GOT3 (cell line): ENCODE results near the gene EPB41L4A.
"Not testable (repeated sequence)": the region's sequence is repeated elsewhere in the genome, so short reads cannot be mapped to it uniquely, and the experiment has no call there.

Experiments
- DNase-seq: peaks from one replicate; lab custom pipeline; 2025; ENCODE audit warnings: mixed read lengths; lab: John Stamatoyannopoulos, UW

The EPB41L4A gene

GRCh38 chr5:112397690-112398089, 21.4 kb downstream of the EPB41L4A start:
- DNase-seq = no peak

DNA sequence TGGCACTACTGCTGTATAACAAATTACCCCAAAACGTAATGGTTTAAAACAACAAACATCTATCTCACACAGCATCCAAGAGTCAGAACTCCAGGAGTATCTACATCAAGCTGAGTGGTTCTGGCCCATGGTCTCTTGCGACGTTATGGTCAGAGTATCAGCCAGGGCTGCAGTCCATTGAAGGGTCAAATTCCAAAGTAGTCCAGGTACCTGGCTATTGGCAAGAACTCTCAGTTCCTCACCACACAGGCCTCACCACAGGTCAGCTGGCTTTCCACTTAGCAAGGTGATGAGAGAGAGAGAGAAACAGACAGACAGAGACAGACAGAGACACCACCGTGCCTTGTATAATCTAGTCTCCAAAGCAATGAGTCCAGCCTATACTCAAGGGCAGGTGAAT, 22.6 kb downstream of the EPB41L4A start:
- DNase-seq = no peak

GRCh38 chr5:112395299-112395698, 23.8 kb downstream of the EPB41L4A start:
- DNase-seq = not testable (repeated sequence)

DNA sequence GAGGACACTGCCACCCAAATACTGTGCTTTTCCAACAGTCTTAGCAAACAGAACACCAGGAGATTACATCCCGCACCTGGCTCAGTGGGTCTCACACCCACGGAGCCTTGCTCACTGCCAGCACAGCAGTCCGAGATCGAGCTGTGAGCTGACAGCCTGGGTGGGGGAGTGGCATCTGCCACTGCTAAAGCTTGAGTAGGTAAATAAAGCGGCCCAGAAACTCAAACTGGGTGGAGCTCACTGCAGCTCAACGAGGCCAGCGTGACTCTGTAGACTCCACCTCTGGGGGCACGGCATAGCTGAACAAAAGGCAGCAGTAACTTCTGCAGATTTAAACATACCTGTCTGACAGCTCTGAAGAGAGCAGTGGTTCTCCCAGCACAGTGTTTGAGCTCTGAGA, 28.8 kb downstream of the EPB41L4A start:
- DNase-seq = no peak

DNA sequence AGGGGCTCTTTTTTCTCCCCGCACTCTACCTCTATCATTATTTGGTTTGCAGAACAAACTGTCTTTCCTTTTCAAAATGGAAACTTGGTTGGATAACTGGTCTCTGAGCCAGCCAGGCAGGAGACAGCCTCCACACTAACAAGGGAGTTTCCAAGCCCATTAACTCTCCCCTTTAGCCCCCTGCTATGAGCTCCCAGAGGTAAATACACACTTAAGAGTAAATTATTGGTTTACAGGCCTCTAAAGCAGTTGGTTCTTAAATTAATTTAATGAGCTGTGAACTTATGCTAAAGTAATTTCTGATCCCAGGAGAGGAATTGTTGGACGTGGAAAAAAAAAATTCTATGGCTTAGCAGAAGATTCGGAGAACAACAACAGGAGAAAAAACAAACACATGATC, 30.3 kb downstream of the EPB41L4A start:
- DNase-seq = no peak

GRCh38 chr5:112388074-112388473, 31.0 kb downstream of the EPB41L4A start:
- DNase-seq = no peak

DNA sequence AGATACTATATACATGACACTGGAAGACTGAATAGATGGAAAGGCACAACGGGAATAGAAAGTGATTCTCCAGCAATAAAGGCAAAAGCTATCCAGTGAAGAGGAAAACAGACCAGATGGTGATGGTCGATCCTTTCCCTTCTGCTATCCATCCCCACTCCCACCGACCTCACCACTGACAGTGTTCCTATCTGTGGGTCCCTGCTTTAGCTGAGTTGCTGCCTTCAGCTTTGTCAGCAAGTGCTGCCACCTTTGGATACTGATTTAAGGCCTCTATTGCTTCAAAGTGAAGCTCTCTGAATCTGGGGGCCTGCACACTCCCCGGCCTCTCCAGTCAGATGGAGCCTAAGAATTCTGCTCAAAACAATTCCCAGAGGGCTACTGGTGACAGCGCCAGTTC, 32.3 kb downstream of the EPB41L4A start:
- DNase-seq = no peak

DNA sequence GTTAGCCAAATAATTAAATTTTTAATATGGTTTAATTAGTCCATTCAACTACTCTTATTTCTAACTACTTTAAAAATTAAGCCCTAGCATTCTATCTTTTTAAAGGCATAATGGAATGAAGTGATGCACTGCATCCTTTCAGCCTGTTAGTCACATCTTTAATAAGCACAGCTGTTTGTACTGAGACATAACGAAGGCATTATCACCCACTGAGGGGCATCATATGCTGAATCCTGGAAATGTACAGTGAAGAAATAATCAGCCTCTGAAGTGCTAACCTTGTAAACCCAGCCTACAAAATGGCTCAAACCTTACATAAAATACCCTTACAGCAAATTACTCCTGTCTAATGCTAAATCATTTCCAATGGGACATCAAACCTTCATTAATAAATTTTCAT, 33.1 kb downstream of the EPB41L4A start:
- no peak for DNase-seq

DNA sequence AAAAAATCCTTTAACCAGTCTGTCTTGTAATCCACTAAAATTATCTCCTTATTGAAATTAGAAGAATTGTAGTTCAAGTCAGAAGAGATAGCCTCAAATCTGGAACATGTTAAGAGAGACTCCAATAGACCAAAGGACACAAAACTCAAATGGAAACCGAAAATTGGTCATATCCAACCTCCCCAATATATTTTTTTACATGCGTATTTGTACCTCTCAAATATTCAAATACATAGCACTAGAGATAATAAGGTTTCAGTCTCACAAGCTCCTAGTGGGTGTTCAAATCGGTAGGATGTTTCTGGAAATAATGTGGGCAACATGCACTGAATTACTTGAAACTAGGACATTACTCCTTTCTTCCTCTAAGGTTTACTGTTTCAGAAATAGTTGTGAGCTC, 33.5 kb downstream of the EPB41L4A start:
- no peak for DNase-seq

DNA sequence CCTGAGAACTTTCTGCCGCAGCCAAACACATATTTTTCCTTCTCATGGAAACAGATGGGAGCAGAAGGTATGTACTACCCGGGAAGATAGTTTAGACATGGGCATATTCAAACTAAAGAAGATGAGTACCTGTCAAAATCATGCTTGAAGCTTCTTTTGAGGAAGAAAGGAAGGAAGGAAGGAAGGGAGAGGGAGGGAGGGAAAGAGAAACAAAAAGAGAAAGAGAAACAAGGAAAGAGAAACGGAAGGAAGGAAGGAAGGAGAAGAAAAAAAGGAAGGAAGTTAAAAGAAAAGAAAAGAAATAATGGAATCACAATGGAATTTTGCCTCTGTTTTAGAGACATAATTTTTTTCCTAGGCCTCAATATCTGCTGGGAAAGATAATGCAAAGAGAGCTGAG, 34.6 kb downstream of the EPB41L4A start:
- no peak for DNase-seq

GRCh38 chr5:112382886-112383285, 36.2 kb downstream of the EPB41L4A start:
- DNase-seq = no peak

- DNase-seq = no peak
Observed at GRCh38 chr5:112381521-112381920, 37.6 kb downstream of the EPB41L4A start.

GRCh38 chr5:112379542-112380325, 39.3 kb downstream of the EPB41L4A start:
- DNase-seq = no peak

DNA sequence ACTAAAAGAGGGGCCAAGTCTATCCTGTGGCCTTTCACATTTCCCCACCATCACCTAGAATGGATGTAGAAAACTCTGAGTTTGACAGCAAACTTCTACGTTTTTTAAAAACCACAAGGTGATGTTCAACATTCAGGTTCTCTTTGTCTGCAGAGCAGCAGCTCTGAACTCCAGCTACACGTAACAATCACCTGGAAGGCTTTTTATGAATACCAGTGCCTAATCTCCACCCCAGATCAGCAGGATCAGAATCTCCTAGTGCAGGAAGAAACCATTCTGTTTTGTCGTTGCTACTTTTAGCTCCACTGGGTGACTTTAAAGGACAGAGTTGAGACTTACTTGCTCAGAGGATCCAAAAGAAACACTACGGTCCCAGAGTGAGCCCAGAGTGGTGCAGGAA, 44.3 kb downstream of the EPB41L4A start:
- no peak for DNase-seq

DNA sequence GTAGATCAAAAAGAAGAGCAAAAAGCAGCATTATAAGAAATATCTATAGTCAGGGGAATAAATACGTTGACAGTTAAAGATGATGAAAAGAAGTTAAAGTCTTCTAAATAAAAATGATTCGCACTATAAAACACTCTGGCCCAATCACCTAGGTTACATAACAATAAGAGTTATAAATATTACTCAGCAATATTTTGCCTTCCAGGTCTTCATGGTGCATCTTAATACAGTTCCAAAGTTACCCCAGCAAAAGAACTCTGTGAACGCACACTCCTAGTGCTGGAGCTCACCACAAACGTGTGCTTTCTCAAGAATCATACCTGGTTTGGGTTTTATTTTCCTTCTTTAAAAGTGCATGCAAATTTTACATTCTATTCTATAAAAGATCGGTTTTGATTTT, 44.7 kb downstream of the EPB41L4A start:
- no peak for DNase-seq

DNA sequence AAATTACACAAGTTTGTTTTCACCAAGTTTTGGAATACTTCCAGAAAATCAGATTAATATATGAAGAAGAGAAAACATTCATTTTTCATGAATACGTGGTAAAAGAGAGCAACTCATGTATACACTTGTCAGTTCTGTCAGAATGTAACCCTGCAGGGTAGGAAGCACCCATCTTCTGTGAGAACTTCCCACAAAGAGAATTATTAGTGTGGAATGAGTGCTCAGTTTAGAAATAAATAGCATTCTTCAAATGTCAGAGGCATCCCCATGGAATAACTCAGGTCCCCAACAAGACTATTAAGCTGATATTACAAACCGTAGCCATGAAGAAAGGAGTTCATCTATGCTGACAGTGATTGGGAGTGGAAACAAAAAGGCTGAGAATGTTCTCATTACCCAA, 45.2 kb downstream of the EPB41L4A start:
- DNase-seq = no peak

- no peak for DNase-seq
Observed at GRCh38 chr5:112372543-112372942, 46.5 kb downstream of the EPB41L4A start.

DNA sequence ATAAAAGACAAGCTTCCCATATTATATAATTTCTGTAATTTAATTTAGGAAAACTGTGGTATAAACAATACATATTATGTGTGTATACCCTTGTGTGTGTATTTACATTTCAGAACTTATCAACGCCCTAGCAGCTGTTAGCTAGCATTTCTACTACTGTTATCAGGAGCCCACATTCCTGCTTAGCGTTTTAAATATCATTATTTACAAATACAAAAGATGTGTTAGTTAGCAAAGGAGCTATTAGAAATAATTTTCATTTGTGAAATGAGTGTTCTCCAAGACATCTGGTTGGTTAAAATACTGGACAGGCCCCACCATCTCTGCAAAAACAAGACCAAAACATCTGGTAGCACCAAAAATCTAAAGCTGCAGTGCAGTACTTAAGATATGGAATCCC, 48.0 kb downstream of the EPB41L4A start:
- DNase-seq = no peak

GRCh38 chr5:112367400-112367799, 51.7 kb downstream of the EPB41L4A start:
- DNase-seq = no peak

- DNase-seq = no peak
Observed at GRCh38 chr5:112366987-112367386, 52.1 kb downstream of the EPB41L4A start.

GRCh38 chr5:112360740-112361139, 58.3 kb downstream of the EPB41L4A start:
- DNase-seq = not testable (repeated sequence)

- DNase-seq = no peak
Observed at GRCh38 chr5:112356178-112356956, 62.7 kb downstream of the EPB41L4A start.

GRCh38 chr5:112355058-112355685, 63.9 kb downstream of the EPB41L4A start:
- DNase-seq = no peak
